ENCODE measurements around the gene RAC3.

GRCh38 chr17:82021107-82021899 lies 10.2 kb upstream of the RAC3 start:
- TF ChIP-seq EZH2 (IDR thresholded peaks at IDR 0.05; ENCODE audit: low read length) = no peak
- TF ChIP-seq, protein P1, sequence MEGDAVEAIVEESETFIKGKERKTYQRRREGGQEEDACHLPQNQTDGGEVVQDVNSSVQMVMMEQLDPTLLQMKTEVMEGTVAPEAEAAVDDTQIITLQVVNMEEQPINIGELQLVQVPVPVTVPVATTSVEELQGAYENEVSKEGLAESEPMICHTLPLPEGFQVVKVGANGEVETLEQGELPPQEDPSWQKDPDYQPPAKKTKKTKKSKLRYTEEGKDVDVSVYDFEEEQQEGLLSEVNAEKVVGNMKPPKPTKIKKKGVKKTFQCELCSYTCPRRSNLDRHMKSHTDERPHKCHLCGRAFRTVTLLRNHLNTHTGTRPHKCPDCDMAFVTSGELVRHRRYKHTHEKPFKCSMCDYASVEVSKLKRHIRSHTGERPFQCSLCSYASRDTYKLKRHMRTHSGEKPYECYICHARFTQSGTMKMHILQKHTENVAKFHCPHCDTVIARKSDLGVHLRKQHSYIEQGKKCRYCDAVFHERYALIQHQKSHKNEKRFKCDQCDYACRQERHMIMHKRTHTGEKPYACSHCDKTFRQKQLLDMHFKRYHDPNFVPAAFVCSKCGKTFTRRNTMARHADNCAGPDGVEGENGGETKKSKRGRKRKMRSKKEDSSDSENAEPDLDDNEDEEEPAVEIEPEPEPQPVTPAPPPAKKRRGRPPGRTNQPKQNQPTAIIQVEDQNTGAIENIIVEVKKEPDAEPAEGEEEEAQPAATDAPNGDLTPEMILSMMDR (optimal IDR thresholded peaks at IDR 0.05 in 1 of 3, IDR thresholded peaks at IDR 0.05 in 1 of 3, conservative IDR thresholded peaks at IDR 0.05 in 1 of 3; ENCODE audit: extremely low read depth in 1 of 3, insufficient read depth in 2 of 3, low read length in 3 of 3) = peak; percentile 80 to 90 (median 88)
